Measurements from ENCODE around the gene HPRT1. TPM values are rescaled to one million over a fixed set of nuclear protein-coding genes. Genes with fewer than 3 reads are reported as not detected.

Gene HPRT1
- total RNA-seq, 1 experiment from 2014 or later: 48.0 TPM

DNA sequence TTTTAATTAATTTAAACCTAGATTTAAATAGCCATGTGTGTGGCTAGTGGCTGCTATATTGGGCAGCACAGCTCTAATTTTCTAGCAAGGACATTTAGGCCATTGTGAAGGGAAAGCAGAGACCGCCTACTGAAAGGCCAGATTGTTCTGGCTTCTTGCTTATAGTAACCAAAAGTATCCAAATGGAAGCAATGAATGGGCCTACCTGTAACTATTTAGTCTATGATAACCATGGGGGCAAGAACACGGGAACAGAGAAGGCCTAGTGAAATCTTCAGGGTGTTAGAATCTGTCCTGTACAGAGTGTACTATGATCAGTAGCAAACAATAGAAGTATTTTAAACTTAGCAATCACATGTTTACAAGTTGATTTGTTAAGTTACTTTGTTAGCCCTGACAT is 16.5 kb upstream of the HPRT1 start:
- Mint-ChIP-seq H3K27ac (ENCODE audit: unreplicated experiment) (no peak overlapping the region), H3K4me1 (ENCODE audit: low read depth, unreplicated experiment) (no peaks in the 10 kb centered on the region), H3K4me3 (ENCODE audit: unreplicated experiment) (no peak overlapping the region), H3K36me3 (ENCODE audit: insufficient read depth, unreplicated experiment) (no peaks in the 10 kb centered on the region), H3K27me3 (ENCODE audit: insufficient read depth, unreplicated experiment) (no peaks in the 10 kb centered on the region), H3K9me3 (ENCODE audit: unreplicated experiment) (no peaks in the 10 kb centered on the region)
- BruUV-seq (replicated peaks): no TSS peak
- H3K27me3 ChIP-seq (replicated peaks; ENCODE audit: control insufficient read depth, insufficient read depth, low read length): no peaks in the 10 kb centered on the region
- POLR2A ChIA-PET: no interaction called here
- DNase-seq: no peak
- intact Hi-C loops (cut with micrococcal nuclease; ENCODE audit: unreplicated experiment): no loop called here
- H3K4me3 ChIP-seq (ENCODE audit: low read depth, low read length): no peak overlapping the region
- CTCF ChIA-PET: no interaction called here
- H3K4me1 ChIP-seq: no peaks in the 10 kb centered on the region
- H3K36me3 ChIP-seq (ENCODE audit: control insufficient read depth, insufficient read depth, low read length): no peaks in the 10 kb centered on the region
- no peaks in the 10 kb centered on the region for H3K9me3 ChIP-seq
- TF ChIP-seq, protein P1, sequence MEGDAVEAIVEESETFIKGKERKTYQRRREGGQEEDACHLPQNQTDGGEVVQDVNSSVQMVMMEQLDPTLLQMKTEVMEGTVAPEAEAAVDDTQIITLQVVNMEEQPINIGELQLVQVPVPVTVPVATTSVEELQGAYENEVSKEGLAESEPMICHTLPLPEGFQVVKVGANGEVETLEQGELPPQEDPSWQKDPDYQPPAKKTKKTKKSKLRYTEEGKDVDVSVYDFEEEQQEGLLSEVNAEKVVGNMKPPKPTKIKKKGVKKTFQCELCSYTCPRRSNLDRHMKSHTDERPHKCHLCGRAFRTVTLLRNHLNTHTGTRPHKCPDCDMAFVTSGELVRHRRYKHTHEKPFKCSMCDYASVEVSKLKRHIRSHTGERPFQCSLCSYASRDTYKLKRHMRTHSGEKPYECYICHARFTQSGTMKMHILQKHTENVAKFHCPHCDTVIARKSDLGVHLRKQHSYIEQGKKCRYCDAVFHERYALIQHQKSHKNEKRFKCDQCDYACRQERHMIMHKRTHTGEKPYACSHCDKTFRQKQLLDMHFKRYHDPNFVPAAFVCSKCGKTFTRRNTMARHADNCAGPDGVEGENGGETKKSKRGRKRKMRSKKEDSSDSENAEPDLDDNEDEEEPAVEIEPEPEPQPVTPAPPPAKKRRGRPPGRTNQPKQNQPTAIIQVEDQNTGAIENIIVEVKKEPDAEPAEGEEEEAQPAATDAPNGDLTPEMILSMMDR (IDR thresholded peaks at IDR 0.05; ENCODE audit: insufficient read depth in 1 of 2, low read depth in 1 of 2, low read length in 1 of 2, severe bottlenecking in 1 of 2, unreplicated experiment in 1 of 2): no peak

DNA sequence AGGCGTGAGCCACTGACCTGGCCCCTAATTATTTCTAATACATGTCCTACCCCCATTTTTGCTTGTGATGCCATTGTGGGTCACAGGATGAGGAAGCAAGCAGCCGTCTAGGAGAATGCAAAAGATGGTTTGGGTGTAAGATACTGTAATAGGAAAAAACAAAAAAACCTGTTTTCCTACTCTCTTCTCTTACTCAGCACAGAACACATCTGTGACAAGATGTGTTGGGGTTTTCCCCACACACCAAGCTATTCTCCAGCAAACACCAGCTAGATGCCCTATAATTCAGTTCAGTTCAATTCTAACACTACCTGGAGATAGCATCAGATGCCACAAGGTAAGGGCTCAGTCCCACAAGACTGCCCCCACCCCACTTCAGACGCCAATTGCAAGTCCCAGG is 15.3 kb upstream of the HPRT1 start:
- Histone ChIP-seq H3K9me3 (no peaks in the 10 kb centered on the region), H3K36me3 (ENCODE audit: control insufficient read depth, insufficient read depth, low read length) (no peaks in the 10 kb centered on the region), H3K4me3 (ENCODE audit: low read depth, low read length) (no peak overlapping the region), H3K4me1 (no peaks in the 10 kb centered on the region), H3K27me3 (replicated peaks; ENCODE audit: control insufficient read depth, insufficient read depth, low read length) (no peaks in the 10 kb centered on the region)
- no peaks in the 10 kb centered on the region for H3K9me3 Mint-ChIP-seq (ENCODE audit: unreplicated experiment)
- DNase-seq: no peak
- ChIA-PET CTCF (no interaction called here), POLR2A (no interaction called here)
- no peaks in the 10 kb centered on the region for H3K36me3 Mint-ChIP-seq (ENCODE audit: insufficient read depth, unreplicated experiment)
- H3K27me3 Mint-ChIP-seq (ENCODE audit: insufficient read depth, unreplicated experiment): no peaks in the 10 kb centered on the region
- no TSS peak for BruUV-seq (replicated peaks)
- no peak overlapping the region for H3K4me3 Mint-ChIP-seq (ENCODE audit: unreplicated experiment)
- H3K27ac Mint-ChIP-seq (ENCODE audit: unreplicated experiment): no peak overlapping the region
- TF ChIP-seq, protein P1 (IDR thresholded peaks at IDR 0.05; ENCODE audit: insufficient read depth in 1 of 2, low read depth in 1 of 2, low read length in 1 of 2, severe bottlenecking in 1 of 2, unreplicated experiment in 1 of 2): no peak
- H3K4me1 Mint-ChIP-seq (ENCODE audit: low read depth, unreplicated experiment): no peaks in the 10 kb centered on the region
- intact Hi-C loops (cut with micrococcal nuclease; ENCODE audit: unreplicated experiment): no loop called here

DNA sequence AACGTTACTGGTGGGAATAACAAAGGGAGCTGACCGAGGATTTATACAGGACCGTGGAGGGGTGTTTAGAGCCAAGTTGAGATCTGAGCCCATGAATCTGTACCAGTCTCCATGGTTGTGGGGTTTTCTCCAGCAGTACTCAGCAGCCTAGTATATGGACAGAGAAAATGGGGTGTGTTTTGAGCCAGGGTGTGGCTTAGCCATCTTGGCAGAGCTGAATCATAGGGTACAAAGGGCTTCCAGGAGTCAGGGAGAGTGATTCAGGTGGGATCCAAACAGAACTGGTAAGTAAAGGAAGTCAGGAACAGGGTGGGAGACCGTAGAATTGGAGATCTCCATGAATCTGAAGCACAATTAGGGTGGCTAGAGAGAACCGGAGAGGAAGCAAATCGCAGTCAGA is 7.4 kb upstream of the HPRT1 start:
- H3K9me3 Mint-ChIP-seq (ENCODE audit: unreplicated experiment): no peaks in the 10 kb centered on the region
- no peaks in the 10 kb centered on the region for H3K27me3 ChIP-seq (replicated peaks; ENCODE audit: control insufficient read depth, insufficient read depth, low read length)
- TF ChIP-seq, protein P1 (IDR thresholded peaks at IDR 0.05; ENCODE audit: insufficient read depth in 1 of 2, low read depth in 1 of 2, low read length in 1 of 2, severe bottlenecking in 1 of 2, unreplicated experiment in 1 of 2): no peak
- intact Hi-C loops (cut with micrococcal nuclease; ENCODE audit: unreplicated experiment): no loop called here
- H3K36me3 Mint-ChIP-seq (ENCODE audit: insufficient read depth, unreplicated experiment): no peaks in the 10 kb centered on the region
- peaks cover 2% of the 10 kb centered on the region for H3K27me3 Mint-ChIP-seq (ENCODE audit: insufficient read depth, unreplicated experiment)
- H3K27ac Mint-ChIP-seq (ENCODE audit: unreplicated experiment): no peak overlapping the region
- CTCF ChIA-PET: no interaction called here
- H3K4me1 ChIP-seq: no peaks in the 10 kb centered on the region
- H3K4me3 Mint-ChIP-seq (ENCODE audit: unreplicated experiment): no peak overlapping the region
- POLR2A ChIA-PET: no interaction called here
- H3K4me3 ChIP-seq (ENCODE audit: low read depth, low read length): no peak overlapping the region
- no peaks in the 10 kb centered on the region for H3K36me3 ChIP-seq (ENCODE audit: control insufficient read depth, insufficient read depth, low read length)
- DNase-seq: no peak
- no TSS peak for BruUV-seq (replicated peaks)
- no peaks in the 10 kb centered on the region for H3K9me3 ChIP-seq
- no peaks in the 10 kb centered on the region for H3K4me1 Mint-ChIP-seq (ENCODE audit: low read depth, unreplicated experiment)
